Measurements from ENCODE around the gene KIF2B. TPM values are rescaled to one million over a fixed set of nuclear protein-coding genes. Genes with fewer than 3 reads are reported as not detected.

The KIF2B gene
- total and polyA plus RNA-seq, 2 experiments from 2014 or later, result 0.08 TPM; not detected in 1

DNA sequence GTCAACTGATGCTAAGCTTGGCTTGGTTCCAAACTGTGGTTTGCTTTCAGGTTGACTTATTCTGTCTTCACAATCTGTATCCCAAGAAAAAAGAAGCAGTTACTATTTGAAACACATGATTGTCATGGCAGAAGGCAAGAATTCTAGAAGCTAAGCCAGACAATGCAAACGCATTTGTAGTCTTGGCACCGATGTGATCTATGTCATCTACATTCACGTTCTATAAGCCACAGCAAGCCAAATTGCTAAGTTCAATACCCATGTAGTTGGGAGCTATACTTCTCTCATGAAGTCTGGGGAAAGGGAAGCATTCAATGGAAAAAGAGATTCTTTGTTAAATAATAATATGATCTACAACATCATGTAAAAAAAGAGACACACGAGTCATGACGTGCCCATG lies 18.3 kb upstream of the KIF2B start:
- Histone ChIP-seq H3K4me2 (no peak overlapping the region), H3K27me3 (ENCODE audit: insufficient read depth) (no peaks in the 10 kb centered on the region), H3F3A (replicated peaks; ENCODE audit: low read depth) (no peaks in the 10 kb centered on the region), H3K27ac (ENCODE audit: low read depth) (no peak overlapping the region), H3K9me2 (ENCODE audit: insufficient read depth) (no peaks in the 10 kb centered on the region), H2AFZ (no peak overlapping the region), H4K20me1 (replicated peaks; ENCODE audit: insufficient read depth) (no peaks in the 10 kb centered on the region), H3K79me2 (replicated peaks; ENCODE audit: insufficient read depth) (no peaks in the 10 kb centered on the region), H3K4me1 (ENCODE audit: insufficient read depth) (no peaks in the 10 kb centered on the region), H3K36me3 (ENCODE audit: insufficient read depth) (no peaks in the 10 kb centered on the region), H3K4me3 (no peak overlapping the region)
- DNase-seq (ENCODE audit: low spot score) (no peak), ATAC-seq (no peak)
- H3K4me3 Mint-ChIP-seq, result no peak overlapping the region
- no peaks in the 10 kb centered on the region for H3K4me1 Mint-ChIP-seq
- H3K36me3 Mint-ChIP-seq (ENCODE audit: low read depth), result no peaks in the 10 kb centered on the region
- TF ChIP-seq NANOG (IDR thresholded peaks at IDR 0.05; ENCODE audit: borderline replicate concordance), result no peak
- no peak for TF ChIP-seq JUNB (IDR thresholded peaks at IDR 0.05; ENCODE audit: unreplicated experiment)
- TF ChIP-seq ZNF114 (CRISPR knock-in tag; IDR thresholded peaks at IDR 0.05), result no peak
- no peak for TF ChIP-seq REST (IDR thresholded peaks at IDR 0.05; ENCODE audit: unreplicated experiment)
- TF ChIP-seq CTCF (conservative IDR thresholded peaks at IDR 0.05; ENCODE audit: low read depth in 2 of 2), result no peak
- TF ChIP-seq POLR2AphosphoS5 (IDR thresholded peaks at IDR 0.05; ENCODE audit: low read depth), result no peak
- TF ChIP-seq EZH2phosphoT487 (IDR thresholded peaks at IDR 0.05; ENCODE audit: unreplicated experiment), result no peak
- TF ChIP-seq, protein P1, sequence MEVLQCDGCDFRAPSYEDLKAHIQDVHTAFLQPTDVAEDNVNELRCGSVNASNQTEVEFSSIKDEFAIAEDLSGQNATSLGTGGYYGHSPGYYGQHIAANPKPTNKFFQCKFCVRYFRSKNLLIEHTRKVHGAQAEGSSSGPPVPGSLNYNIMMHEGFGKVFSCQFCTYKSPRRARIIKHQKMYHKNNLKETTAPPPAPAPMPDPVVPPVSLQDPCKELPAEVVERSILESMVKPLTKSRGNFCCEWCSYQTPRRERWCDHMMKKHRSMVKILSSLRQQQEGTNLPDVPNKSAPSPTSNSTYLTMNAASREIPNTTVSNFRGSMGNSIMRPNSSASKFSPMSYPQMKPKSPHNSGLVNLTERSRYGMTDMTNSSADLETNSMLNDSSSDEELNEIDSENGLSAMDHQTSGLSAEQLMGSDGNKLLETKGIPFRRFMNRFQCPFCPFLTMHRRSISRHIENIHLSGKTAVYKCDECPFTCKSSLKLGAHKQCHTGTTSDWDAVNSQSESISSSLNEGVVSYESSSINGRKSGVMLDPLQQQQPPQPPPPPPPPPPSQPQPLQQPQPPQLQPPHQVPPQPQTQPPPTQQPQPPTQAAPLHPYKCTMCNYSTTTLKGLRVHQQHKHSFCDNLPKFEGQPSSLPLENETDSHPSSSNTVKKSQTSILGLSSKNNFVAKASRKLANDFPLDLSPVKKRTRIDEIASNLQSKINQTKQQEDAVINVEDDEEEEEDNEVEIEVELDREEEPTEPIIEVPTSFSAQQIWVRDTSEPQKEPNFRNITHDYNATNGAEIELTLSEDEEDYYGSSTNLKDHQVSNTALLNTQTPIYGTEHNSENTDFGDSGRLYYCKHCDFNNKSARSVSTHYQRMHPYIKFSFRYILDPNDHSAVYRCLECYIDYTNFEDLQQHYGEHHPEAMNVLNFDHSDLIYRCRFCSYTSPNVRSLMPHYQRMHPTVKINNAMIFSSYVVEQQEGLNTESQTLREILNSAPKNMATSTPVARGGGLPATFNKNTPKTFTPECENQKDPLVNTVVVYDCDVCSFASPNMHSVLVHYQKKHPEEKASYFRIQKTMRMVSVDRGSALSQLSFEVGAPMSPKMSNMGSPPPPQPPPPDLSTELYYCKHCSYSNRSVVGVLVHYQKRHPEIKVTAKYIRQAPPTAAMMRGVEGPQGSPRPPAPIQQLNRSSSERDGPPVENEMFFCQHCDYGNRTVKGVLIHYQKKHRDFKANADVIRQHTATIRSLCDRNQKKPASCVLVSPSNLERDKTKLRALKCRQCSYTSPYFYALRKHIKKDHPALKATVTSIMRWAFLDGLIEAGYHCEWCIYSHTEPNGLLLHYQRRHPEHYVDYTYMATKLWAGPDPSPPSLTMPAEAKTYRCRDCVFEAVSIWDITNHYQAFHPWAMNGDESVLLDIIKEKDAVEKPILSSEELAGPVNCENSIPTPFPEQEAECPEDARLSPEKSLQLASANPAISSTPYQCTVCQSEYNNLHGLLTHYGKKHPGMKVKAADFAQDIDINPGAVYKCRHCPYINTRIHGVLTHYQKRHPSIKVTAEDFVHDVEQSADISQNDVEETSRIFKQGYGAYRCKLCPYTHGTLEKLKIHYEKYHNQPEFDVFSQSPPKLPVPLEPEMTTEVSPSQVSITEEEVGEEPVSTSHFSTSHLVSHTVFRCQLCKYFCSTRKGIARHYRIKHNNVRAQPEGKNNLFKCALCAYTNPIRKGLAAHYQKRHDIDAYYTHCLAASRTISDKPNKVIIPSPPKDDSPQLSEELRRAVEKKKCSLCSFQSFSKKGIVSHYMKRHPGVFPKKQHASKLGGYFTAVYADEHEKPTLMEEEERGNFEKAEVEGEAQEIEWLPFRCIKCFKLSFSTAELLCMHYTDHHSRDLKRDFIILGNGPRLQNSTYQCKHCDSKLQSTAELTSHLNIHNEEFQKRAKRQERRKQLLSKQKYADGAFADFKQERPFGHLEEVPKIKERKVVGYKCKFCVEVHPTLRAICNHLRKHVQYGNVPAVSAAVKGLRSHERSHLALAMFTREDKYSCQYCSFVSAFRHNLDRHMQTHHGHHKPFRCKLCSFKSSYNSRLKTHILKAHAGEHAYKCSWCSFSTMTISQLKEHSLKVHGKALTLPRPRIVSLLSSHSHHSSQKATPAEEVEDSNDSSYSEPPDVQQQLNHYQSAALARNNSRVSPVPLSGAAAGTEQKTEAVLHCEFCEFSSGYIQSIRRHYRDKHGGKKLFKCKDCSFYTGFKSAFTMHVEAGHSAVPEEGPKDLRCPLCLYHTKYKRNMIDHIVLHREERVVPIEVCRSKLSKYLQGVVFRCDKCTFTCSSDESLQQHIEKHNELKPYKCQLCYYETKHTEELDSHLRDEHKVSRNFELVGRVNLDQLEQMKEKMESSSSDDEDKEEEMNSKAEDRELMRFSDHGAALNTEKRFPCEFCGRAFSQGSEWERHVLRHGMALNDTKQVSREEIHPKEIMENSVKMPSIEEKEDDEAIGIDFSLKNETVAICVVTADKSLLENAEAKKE (CRISPR knock-in tag; IDR thresholded peaks at IDR 0.05), result no peak
- no peak for TF ChIP-seq EZH2 (IDR thresholded peaks at IDR 0.05; ENCODE audit: low read depth, unreplicated experiment)
- TF ChIP-seq, protein P2, sequence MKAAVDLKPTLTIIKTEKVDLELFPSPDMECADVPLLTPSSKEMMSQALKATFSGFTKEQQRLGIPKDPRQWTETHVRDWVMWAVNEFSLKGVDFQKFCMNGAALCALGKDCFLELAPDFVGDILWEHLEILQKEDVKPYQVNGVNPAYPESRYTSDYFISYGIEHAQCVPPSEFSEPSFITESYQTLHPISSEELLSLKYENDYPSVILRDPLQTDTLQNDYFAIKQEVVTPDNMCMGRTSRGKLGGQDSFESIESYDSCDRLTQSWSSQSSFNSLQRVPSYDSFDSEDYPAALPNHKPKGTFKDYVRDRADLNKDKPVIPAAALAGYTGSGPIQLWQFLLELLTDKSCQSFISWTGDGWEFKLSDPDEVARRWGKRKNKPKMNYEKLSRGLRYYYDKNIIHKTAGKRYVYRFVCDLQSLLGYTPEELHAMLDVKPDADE (IDR thresholded peaks at IDR 0.05), result no peak
- TF ChIP-seq ZNF331 (CRISPR knock-in tag; IDR thresholded peaks at IDR 0.05; ENCODE audit: low read depth), result no peak
- no peak overlapping the region for H3K27ac Mint-ChIP-seq
- H3K27me3 Mint-ChIP-seq (ENCODE audit: insufficient read depth, low read depth, poor library complexity), result no peaks in the 10 kb centered on the region
- no peaks in the 10 kb centered on the region for H3K9me3 Mint-ChIP-seq

Data from GM23338 (cell line).